K562 (cell line): Measurements from ENCODE around the gene USB1. TPM values are rescaled to one million over a fixed set of nuclear protein-coding genes. Genes with fewer than 3 reads are reported as not detected.

ENCODE experiments used
- ATAC-seq: fragments of 200-7000 bp; cut with Tn5 transposase; 3 replicates; pipeline ENCODE4 v1.9.1; 2020; ENCODE audit warnings: moderate library complexity
- BruUV-seq: library from RNA; stranded (reverse); fragments of 400-500 nt; replicated peaks from 2 replicates; lab custom pipeline; 2021; lab: Mats Ljungman, UMichigan
- CTCF ChIA-PET: fragments of 300-600 bp; formaldehyde crosslinking; extraction: SDS; loops from one replicate; lab custom pipeline; 2021; ENCODE audit warnings: low intra/inter-chr PET ratio; lab: Yijun Ruan, JAX
- POLR2A ChIA-PET: fragments of 300-600, 350-650 bp; sonication (Branson Sonifier 250); formaldehyde crosslinking; extraction: SDS; loops from one replicate; lab custom pipeline; 2021; ENCODE audit warnings: antibody characterized with exemption, inconsistent platforms; lab: Yijun Ruan, JAX
- DNase-seq, 4 experiments: peaks; one replicate each; pipeline versions ENCODE4 v3.0.0 to v3.0.0-alpha.2; 2011 to 2018; ENCODE audit warnings: low spot score in 3 of 4, mixed read lengths in 3 of 4; ENCODE audit errors: extremely low read depth in 1 of 4
- FAIRE-seq: peaks from 2 replicates; lab custom pipeline; 2011; peaks lifted over from hg19 to GRCh38; lab: Jason Lieb, UNC
- H2AFZ ChIP-seq: 2 replicates; pipeline ENCODE4 v1.6.0; 2011; ENCODE audit warnings: low read depth, low read length, control low read depth, inconsistent platforms
- H3K27ac ChIP-seq: fragments of 200-600 bp; 3 replicates; pipeline ENCODE4 v1.8.0; 2011; ENCODE audit warnings: low read depth, mild to moderate bottlenecking, control low read depth, inconsistent platforms, low read length, moderate library complexity, mixed read lengths; ENCODE audit errors: extremely low read depth
- H3K27me3 ChIP-seq, 2 experiments: fragments of 300-600 bp in 1 of 2; 2 replicates in 1 of 2; 3 replicates in 1 of 2; pipeline versions ENCODE4 v1.6.0 to v1.8.0; 2011; ENCODE audit warnings: inconsistent platforms in 2 of 2, low read length in 2 of 2, mild to moderate bottlenecking in 1 of 2, mixed read lengths in 1 of 2, moderate library complexity in 1 of 2; ENCODE audit not compliant: control insufficient read depth in 2 of 2, insufficient read depth in 2 of 2
- H3K36me3 ChIP-seq: fragments of 300-600 bp; 3 replicates; pipeline ENCODE4 v1.8.0; 2011; ENCODE audit warnings: mild to moderate bottlenecking, low read length, inconsistent platforms; ENCODE audit not compliant: control insufficient read depth, insufficient read depth
- H3K4me1 ChIP-seq, 2 experiments: fragments of 200-600 bp in 1 of 2; replicated peaks in 1 of 2; 2 replicates in 1 of 2; 3 replicates in 1 of 2; pipeline versions ENCODE4 v1.5.1 to v1.8.0; 2011; ENCODE audit warnings: inconsistent platforms in 2 of 2, low read length in 2 of 2, mild to moderate bottlenecking in 1 of 2, mixed read lengths in 1 of 2, moderate library complexity in 1 of 2; ENCODE audit not compliant: control insufficient read depth in 2 of 2, insufficient read depth in 2 of 2
- H3K4me2 ChIP-seq: 2 replicates; pipeline ENCODE4 v1.6.1; 2011; ENCODE audit warnings: low read length, control low read depth, inconsistent platforms, mixed read lengths; ENCODE audit not compliant: insufficient read depth
- H3K4me3 ChIP-seq: fragments of 200-600 bp; sonication (generic), shearing (Covaris generic); 2 replicates; pipeline ENCODE4 v1.5.1; 2016; ENCODE audit warnings: control low read depth, inconsistent platforms
- H3K79me2 ChIP-seq: fragments of 200-600 bp; 3 replicates; pipeline ENCODE4 v1.8.0; 2011; ENCODE audit warnings: low read length, inconsistent platforms; ENCODE audit not compliant: control insufficient read depth, insufficient read depth
- H3K9ac ChIP-seq, 2 experiments: 2 replicates each; pipeline versions ENCODE4 v1.6.0 to v1.6.1; 2011; ENCODE audit warnings: low read depth in 2 of 2, low read length in 2 of 2, control low read depth in 1 of 2, inconsistent platforms in 1 of 2, mild to moderate bottlenecking in 1 of 2, mixed read lengths in 1 of 2; ENCODE audit not compliant: insufficient read depth in 1 of 2
- H3K9me1 ChIP-seq: one replicate; pipeline ENCODE4 v1.6.0; 2011; ENCODE audit warnings: inconsistent platforms, mild to moderate bottlenecking, low read length, moderate library complexity; ENCODE audit not compliant: control insufficient read depth, insufficient read depth
- H3K9me3 ChIP-seq: replicated peaks from 2 replicates; pipeline ENCODE4 v1.5.1; 2011; ENCODE audit warnings: low read depth, low read length, inconsistent platforms; ENCODE audit not compliant: control insufficient read depth, insufficient read depth
- H4K20me1 ChIP-seq: replicated peaks from 2 replicates; pipeline ENCODE4 v1.6.1; 2011; ENCODE audit warnings: low read length, inconsistent platforms, mixed read lengths; ENCODE audit not compliant: control insufficient read depth, insufficient read depth
- CBFA2T2 ChIP-seq: fragments of 450-650 bp; conservative IDR thresholded peaks from 2 replicates; pipeline ENCODE4 v1.6.1; 2017; ENCODE audit warnings: mild to moderate bottlenecking
- CBFA2T3 ChIP-seq: fragments of 450-650 bp; IDR thresholded peaks from 2 replicates; pipeline ENCODE4 v1.6.1; 2017
- MCM3 ChIP-seq: fragments of 450-650 bp; IDR thresholded peaks from 2 replicates; pipeline ENCODE4 v1.6.1; 2016
- RAD51 ChIP-seq: fragments of 450-650 bp; IDR thresholded peaks from 2 replicates; pipeline ENCODE4 v1.7.1; 2016; ENCODE audit warnings: low read depth, mild to moderate bottlenecking, borderline replicate concordance
- TCF3 ChIP-seq: sonication (generic); formaldehyde crosslinking; IDR thresholded peaks from 2 replicates; pipeline ENCODE4 v1.4.0; 2020; ENCODE audit warnings: mild to moderate bottlenecking, missing genetic modification reagents
- WGBS: fragments of 100-300 bp; shearing (Covaris generic); methylation state at CpG from one replicate; pipeline ENCODE4 v1.1.6; 2016; ENCODE audit warnings: low coverage, mixed read lengths; ENCODE audit not compliant: insufficient coverage; ENCODE audit errors: missing lambda C conversion rate; 5-methylcytosine and 5-hydroxymethylcytosine counted together
- in situ Hi-C: fragments of 300-500 bp; cut with MboI; formaldehyde crosslinking; loops from 4 replicates; pipeline ENCODE4 v1.15.0; 2018; ENCODE audit warnings: inconsistent platforms, mixed read lengths
- intact Hi-C: fragments of 100-400 bp; cut with micrococcal nuclease; formaldehyde crosslinking; loops from 2 replicates; pipeline ENCODE4 v1.14.2; 2022
- polyA plus RNA-seq, 8 experiments: library from polyadenylated mRNA; depleted of rRNA in 4 of 8; stranded (reverse) in 5 of 8; unstranded in 3 of 8; fragments of >200 nt; fragmentation: Nextera tagmentation in 2 of 8; fragmentation: Illumina TruSeq in 1 of 8; extraction: Ambion mirVana in 2 of 8; extraction: Trizol in 1 of 8; gene quantifications; 2 replicates each; pipeline versions ENCODE4 v1.2.1 to v1.2.3, GENCODE V29; 2011 to 2014; ENCODE audit warnings: inconsistent platforms in 1 of 8, missing spikeins in 1 of 8
- total RNA-seq, 7 experiments: library from RNA; depleted of rRNA in 6 of 7; stranded (reverse); fragments of >200 nt in 6 of 7; fragmentation: Illumina TruSeq in 2 of 7; extraction: Trizol in 2 of 7; gene quantifications; 2 replicates each; pipeline versions ENCODE4 v1.2.1 to v1.2.3, GENCODE V29; 2011 to 2021; ENCODE audit warnings: low replicate concordance in 1 of 7
- TF ChIP-seq, protein P1 (sequence below): sonication (generic); formaldehyde crosslinking; IDR thresholded peaks from 2 replicates; pipeline ENCODE4 v1.8.1; 2023; ENCODE audit warnings: mild to moderate bottlenecking, missing genetic modification reagents, moderate library complexity

USB1 gene
- total and polyA plus RNA-seq, 9 of the 15 experiments (the other 6 are each of a cell fraction or from before 2014, with no cell fraction given): 11.6 to 73.6 (median 19.4) TPM

DNA sequence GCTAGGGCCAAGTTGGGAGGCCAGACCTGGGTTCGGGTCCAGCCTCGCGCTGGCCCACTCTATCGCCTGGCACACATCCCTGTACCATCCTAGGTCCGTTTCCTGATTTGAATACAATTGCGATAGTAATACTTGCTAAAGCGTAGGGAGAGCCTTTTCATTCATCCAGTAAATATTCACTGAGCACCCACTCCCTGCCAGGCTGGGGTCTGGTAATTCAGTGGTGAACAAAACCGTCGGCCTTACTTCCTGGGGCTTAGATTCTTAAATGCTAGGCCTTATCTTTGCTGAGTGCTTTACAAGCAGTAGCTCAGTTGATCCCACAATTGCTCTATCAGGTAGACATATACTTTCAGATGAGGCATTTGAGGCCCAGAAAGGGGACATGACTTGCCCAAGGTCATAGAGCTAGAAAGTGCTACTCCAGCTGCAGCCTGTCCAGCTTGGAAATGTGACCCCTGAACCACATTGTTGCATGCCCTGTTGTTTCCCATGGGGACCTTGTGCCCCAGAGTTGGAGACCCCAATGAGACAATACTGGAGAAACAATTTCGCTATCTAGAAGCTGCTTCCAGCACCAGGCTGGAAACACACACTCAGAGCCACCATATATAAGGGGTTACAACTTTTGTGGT is 691 bp downstream of the USB1 start:
- Histone ChIP-seq H3K4me2 (peak overlapping the region; percentile 84), H3K27me3 (no peaks in the 10 kb centered on the region), H3K9me1 (no peaks in the 10 kb centered on the region), H3K4me3 (peak overlapping the region; percentile 94), H3K9me3 (peaks cover 3% of the 10 kb centered on the region; the same call in 1 of the 2 replicates), H3K36me3 (peaks cover 45% of the 10 kb centered on the region; the same call in 1 of the 3 replicates), H3K9ac (peak overlapping the region; percentile 67 to 96), H2AFZ (peak overlapping the region; percentile 66; the same call in 1 of the 2 replicates), H4K20me1 (peaks cover 5% of the 10 kb centered on the region), H3K27ac (peak overlapping the region; percentile 56), H3K4me1 (peaks cover 21 to 31% of the 10 kb centered on the region in 2 experiments; a peak in 4 of 5 replicates), H3K79me2 (peaks cover 6% of the 10 kb centered on the region; the same call in 2 of the 3 replicates)
- TF ChIP-seq TCF3 (CRISPR knock-in tag): 0 out of 2 replicates have a peak, but pooled peaks have one; percentile 18
- no peak for TF ChIP-seq MCM3
- no peak for TF ChIP-seq RAD51
- TF ChIP-seq CBFA2T3: peak; percentile 30; the same call in 1 of the 2 replicates
- TF ChIP-seq CBFA2T2: 0 out of 2 replicates have a peak, but pooled peaks have one; percentile 19
- TF ChIP-seq, protein P1, sequence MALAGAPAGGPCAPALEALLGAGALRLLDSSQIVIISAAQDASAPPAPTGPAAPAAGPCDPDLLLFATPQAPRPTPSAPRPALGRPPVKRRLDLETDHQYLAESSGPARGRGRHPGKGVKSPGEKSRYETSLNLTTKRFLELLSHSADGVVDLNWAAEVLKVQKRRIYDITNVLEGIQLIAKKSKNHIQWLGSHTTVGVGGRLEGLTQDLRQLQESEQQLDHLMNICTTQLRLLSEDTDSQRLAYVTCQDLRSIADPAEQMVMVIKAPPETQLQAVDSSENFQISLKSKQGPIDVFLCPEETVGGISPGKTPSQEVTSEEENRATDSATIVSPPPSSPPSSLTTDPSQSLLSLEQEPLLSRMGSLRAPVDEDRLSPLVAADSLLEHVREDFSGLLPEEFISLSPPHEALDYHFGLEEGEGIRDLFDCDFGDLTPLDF: 0 out of 2 replicates have a peak, but pooled peaks have one; percentile 14
- ATAC-seq (peak; percentile 5; the same call in 1 of the 3 replicates), FAIRE-seq (peak; percentile 77), DNase-seq (peak in 1 of 4 experiments; percentile 37)
- intact Hi-C loops (loop anchor here (1.0 to 10.0 kb wide), 5 partner anchors 55 to 427 kb away; partner anchors contain the start of gene KATNB1), in situ Hi-C loops (loop anchor here (5.0 to 10.0 kb wide), 2 partner anchors 100 to 247 kb away; no protein-coding TSS in a partner anchor)
- BruUV-seq: TSS peak; percentile 38
- CTCF ChIA-PET: interaction anchor here (0.9 to 3.2 kb wide), 3 partner anchors 94 to 244 kb away, joined by 3 to 33 read pairs (median 5); no protein-coding TSS in a partner anchor
- POLR2A ChIA-PET: no interaction called here
- WGBS: 13% methylated on average over 10 of the region's 10 CpGs
